ENCODE results near the gene VPS72. TPM values are rescaled to one million over a fixed set of nuclear protein-coding genes. Genes with fewer than 3 reads are reported as not detected.

The VPS72 gene
- total and polyA plus RNA-seq, 2 of the 13 experiments (the other 11 are each of a cell fraction or from before 2014, with no cell fraction given), result 33.7 to 34.5 TPM

DNA sequence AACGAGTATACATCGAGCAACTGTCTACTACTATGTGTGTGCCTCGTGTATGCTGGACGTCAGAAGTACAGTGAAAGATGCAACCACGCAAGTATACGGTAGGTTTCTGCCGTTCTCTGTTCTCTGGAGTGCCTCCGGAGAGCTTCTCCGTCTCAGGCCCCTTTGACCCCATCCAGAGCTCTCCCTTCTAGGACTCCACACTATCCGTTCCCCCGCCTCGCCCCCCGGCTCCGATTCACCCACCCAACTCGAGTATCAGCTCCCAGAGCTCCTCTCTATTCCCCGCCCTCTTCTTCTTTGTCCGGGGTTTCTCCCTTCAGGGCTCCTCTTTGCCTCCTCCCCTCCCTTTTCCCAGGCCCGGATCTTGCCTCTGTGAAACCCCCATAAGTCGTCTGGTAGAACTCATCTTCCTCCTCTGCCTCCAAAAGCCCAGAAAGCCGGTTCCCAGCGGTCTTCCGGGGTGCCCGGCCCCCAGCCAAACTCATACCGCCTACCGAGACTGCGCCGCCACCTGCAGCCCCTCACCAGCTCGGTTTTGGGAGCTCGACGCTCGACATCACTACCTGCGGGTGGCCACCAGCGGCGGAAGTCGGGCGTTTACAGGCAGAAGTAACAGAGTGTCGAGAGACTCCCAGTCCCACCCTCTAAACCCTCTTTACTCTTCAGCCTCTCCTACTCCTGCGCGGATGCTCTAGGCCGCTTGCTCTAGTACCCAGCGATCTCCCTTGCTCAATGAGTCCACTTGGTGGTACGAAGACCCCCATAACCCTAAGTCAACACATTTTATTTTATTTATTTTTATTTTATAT, at the start of gene VPS72 (continued):
- peak; percentile 97 for TF ChIP-seq ELF1 (CRISPR knock-in tag; IDR thresholded peaks at IDR 0.05)
- TF ChIP-seq, protein P1, sequence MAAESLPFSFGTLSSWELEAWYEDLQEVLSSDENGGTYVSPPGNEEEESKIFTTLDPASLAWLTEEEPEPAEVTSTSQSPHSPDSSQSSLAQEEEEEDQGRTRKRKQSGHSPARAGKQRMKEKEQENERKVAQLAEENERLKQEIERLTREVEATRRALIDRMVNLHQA (CRISPR knock-in tag; IDR thresholded peaks at IDR 0.05), result no peak
- 0 out of 2 replicates have a peak, but pooled peaks have one; percentile 55 for TF ChIP-seq ZNF431 (CRISPR knock-in tag; IDR thresholded peaks at IDR 0.05; ENCODE audit: borderline replicate concordance, low read depth)
- TF ChIP-seq TAF1 (CRISPR knock-in tag; IDR thresholded peaks at IDR 0.05), result peak; percentile 84
- no peak; the same call in 1 of the 2 replicates for TF ChIP-seq ZNF558 (CRISPR knock-in tag; IDR thresholded peaks at IDR 0.05; ENCODE audit: borderline replicate concordance)
- no peak for TF ChIP-seq MBD4 (IDR thresholded peaks at IDR 0.05; ENCODE audit: borderline replicate concordance, low read length)
- 0 out of 2 replicates have a peak, but pooled peaks have one; percentile 24 for TF ChIP-seq ZNF678 (CRISPR knock-in tag; IDR thresholded peaks at IDR 0.05)
- TF ChIP-seq FOXP1 (IDR thresholded peaks at IDR 0.05), result no peak
- TF ChIP-seq FOXP1 (CRISPR knock-in tag; IDR thresholded peaks at IDR 0.05), result 0 out of 2 replicates have a peak, but pooled peaks have one; percentile 11
- no peak for TF ChIP-seq SP2 (CRISPR knock-in tag; IDR thresholded peaks at IDR 0.05)
- TF ChIP-seq DZIP1 (CRISPR knock-in tag; IDR thresholded peaks at IDR 0.05), result no peak
- TF ChIP-seq ZMYM4 (CRISPR knock-in tag; IDR thresholded peaks at IDR 0.05), result peak; percentile 71
- no peak for TF ChIP-seq ZNF549 (CRISPR knock-in tag; IDR thresholded peaks at IDR 0.05)
- TF ChIP-seq THAP11 (CRISPR knock-in tag; IDR thresholded peaks at IDR 0.05), result peak; percentile 96
- TF ChIP-seq, protein P2, sequence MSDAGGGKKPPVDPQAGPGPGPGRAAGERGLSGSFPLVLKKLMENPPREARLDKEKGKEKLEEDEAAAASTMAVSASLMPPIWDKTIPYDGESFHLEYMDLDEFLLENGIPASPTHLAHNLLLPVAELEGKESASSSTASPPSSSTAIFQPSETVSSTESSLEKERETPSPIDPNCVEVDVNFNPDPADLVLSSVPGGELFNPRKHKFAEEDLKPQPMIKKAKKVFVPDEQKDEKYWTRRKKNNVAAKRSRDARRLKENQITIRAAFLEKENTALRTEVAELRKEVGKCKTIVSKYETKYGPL (CRISPR knock-in tag; IDR thresholded peaks at IDR 0.05), result 0 out of 2 replicates have a peak, but pooled peaks have one; percentile 30
- TF ChIP-seq, protein P3, sequence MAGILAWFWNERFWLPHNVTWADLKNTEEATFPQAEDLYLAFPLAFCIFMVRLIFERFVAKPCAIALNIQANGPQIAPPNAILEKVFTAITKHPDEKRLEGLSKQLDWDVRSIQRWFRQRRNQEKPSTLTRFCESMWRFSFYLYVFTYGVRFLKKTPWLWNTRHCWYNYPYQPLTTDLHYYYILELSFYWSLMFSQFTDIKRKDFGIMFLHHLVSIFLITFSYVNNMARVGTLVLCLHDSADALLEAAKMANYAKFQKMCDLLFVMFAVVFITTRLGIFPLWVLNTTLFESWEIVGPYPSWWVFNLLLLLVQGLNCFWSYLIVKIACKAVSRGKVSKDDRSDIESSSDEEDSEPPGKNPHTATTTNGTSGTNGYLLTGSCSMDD (CRISPR knock-in tag; IDR thresholded peaks at IDR 0.05), result no peak
- TF ChIP-seq ZNF496 (CRISPR knock-in tag; IDR thresholded peaks at IDR 0.05; ENCODE audit: insufficient replicate concordance), result no peak
- peak; percentile 92 for TF ChIP-seq YY1 (IDR thresholded peaks at IDR 0.05; ENCODE audit: insufficient read depth, insufficient replicate concordance, low read depth, low read length)
- TF ChIP-seq SRSF9 (IDR thresholded peaks at IDR 0.05; ENCODE audit: borderline replicate concordance, insufficient read depth, low read depth, low read length, poor library complexity, severe bottlenecking), result no peak
- TF ChIP-seq MXD1 (CRISPR knock-in tag; IDR thresholded peaks at IDR 0.05), result peak; percentile 57; the same call in 1 of the 2 replicates
- TF ChIP-seq ZNF441 (CRISPR knock-in tag; IDR thresholded peaks at IDR 0.05; ENCODE audit: borderline replicate concordance), result 0 out of 2 replicates have a peak, but pooled peaks have one; percentile 58
- TF ChIP-seq HDAC1 (CRISPR knock-in tag; IDR thresholded peaks at IDR 0.05), result peak; percentile 86

Data from HepG2 (cell line).